ENCODE data around the gene ULK2.
"Not testable (repeated sequence)": the region's sequence is repeated elsewhere in the genome, so short reads cannot be mapped to it uniquely, and the experiment has no call there.

ULK2 gene

DNA sequence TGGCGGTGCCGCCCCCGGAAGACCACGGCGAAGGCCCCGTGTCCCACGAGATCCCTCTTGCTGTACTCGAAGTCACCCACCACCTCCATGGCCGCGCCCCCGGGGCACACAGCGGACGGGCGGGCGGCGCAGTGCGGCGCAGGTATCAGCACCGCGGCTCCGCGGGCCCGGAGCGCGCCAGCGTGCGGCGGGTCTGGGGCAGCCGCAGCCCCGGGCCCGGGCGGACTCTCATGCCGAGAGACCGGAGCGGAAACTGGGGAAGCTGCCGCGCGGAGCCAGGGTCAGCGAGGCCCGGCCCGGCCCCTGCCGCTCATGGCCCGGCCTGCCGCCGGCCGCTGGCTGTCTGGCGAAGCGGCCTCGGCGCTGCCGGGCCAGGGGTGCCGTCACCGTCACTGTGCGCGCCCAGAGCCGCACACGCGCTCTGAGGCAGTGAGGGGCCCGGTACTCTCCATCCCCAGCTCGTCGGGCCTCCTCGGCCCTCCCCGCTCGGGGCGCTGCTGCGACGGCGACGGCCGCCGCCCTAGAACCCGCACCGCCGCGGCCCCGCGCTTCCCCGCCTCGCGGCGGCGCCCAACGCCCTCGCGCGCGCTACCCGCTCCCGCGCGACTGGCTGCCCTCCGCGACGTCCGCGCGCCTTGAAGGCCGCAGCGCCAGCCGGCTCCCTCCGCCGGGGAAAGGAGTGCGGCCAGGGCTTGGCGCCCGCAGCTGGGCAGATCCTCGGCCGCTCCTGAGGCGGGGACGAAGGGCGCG, at the start of gene ULK2:
TSS of gene ULK2 (minus strand) at position 608 of the 750 bp plus-strand sequence. CDS start at position 89, 519 bp downstream.
- no peak for DNase-seq

- DNase-seq = no peak
Measured at GRCh38 chr17:19915245-19915978, 47.7 kb upstream of the ULK2 start.

- DNase-seq = no peak
Measured at GRCh38 chr17:19911033-19911432, 43.3 kb upstream of the ULK2 start.

DNA sequence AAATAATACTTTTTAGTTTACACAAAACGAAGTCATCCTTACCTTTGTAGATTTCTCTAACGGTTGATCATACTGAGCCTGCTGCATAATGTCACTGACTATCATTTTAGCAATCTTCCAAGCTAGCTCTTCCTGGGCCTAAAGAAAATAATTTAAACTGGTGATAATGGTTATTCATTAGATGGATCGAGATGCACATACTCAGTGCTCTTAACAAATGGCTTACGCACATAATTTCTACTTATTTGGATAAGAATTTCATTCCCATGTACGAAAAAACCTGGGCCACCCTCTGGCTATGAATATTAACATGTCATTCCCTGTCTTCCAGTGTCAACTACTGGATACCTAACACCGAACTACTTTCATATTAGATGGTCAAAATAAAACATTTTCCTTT, 41.4 kb upstream of the ULK2 start:
- no peak for DNase-seq

- DNase-seq = no peak
Measured at GRCh38 chr17:19905502-19905901, 37.8 kb upstream of the ULK2 start.

GRCh38 chr17:19904924-19905323, 37.2 kb upstream of the ULK2 start:
- DNase-seq = no peak

DNA sequence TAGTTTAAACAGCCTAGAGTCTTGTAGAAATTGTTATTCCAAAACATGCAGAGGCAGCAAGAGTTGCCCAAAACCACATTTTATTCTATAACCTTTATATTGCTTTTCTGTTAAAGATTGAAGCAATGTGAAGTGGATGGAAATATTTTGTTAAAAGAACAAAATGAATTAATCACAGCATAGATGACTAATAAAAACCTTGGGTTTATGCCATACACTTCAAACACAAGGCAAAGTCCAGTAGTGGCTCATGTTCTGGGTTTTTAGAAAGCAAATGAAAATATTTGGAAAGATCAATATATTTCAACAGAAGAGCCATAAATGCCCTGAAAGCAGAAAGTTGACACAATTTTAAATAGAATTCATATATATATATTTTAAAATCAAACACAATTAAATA, 36.7 kb upstream of the ULK2 start:
- DNase-seq = no peak

GRCh38 chr17:19900809-19901208, 33.1 kb upstream of the ULK2 start:
- no peak for DNase-seq

DNA sequence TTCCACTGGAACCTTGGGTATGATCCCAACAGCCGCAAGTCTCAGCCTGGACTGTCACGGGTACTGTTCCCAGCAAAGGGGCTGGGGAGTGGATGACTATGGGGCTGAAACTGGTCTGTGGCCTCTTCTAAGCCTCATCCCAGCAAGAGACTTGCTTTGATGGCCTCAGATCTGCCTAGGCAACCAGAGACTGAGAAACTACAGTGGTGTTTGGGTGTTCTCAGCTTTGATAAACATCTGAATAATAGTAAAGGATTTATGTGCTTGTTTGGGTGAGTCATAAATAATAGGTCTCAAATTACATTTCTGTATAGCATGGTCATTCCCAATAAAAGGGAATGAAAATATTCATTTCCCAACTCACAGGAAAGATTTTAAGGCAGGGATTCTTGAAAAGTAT, 30.2 kb upstream of the ULK2 start:
- DNase-seq = no peak

- no peak for DNase-seq
Measured at GRCh38 chr17:19897090-19897837, 29.5 kb upstream of the ULK2 start.

DNA sequence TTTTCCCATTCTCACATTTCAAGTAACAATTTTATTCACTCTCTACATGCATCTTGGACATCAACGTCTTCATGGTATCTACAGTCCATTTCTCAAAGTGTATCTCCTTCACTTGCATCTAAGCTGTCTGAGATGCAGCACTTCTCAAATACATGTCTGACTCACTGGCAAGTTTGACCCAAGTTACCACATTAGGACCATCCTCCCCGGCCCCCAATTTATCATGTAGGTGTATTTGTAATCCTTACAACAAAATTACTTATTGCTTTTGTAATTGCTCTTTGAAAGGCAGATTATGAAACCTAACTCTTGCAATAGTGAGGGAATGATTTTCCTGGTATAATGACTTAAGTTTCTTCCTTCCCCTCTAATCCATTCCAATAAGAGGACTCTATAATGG, 28.9 kb upstream of the ULK2 start:
- no peak for DNase-seq

DNA sequence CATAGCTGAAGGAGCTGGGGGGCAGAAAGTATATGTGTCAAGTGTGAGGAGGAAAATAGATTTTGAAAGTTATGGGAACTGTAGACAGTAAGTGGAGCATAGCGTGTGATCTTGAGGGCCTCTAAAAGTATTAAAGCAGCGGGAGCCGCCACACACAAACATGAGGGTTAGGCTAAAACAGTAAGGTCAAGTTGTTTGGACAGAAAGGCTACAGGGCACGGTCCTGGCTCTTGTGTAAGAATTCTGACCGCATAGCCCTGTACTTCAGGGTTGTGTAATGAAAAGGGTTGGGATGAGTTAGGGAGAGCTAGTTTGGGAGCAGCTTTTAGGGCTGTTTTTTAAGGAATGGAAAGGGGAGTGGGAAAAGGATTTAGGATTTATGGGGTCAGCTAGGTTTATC, 22.8 kb upstream of the ULK2 start:
- not testable (repeated sequence) for DNase-seq

DNA sequence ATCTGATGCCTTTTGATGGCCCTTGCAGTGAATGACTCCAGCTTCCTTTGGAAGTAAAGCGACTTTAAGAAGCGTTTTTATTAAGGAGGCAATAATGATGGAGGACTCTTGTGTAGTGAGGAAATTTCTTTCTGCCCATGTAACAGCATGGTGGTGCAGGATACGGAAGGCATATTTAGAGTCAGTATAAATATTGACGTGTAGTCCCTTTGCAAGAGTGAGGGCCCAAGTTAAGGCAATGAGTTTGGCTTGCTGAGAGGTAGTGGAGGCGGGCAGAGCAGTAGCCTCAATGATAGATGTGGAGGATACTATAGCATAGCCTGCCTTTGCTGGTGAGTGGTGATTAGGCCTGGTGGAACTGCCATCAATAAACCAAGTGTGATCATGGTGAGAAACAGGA, 22.3 kb upstream of the ULK2 start:
- not testable (repeated sequence) for DNase-seq

DNA sequence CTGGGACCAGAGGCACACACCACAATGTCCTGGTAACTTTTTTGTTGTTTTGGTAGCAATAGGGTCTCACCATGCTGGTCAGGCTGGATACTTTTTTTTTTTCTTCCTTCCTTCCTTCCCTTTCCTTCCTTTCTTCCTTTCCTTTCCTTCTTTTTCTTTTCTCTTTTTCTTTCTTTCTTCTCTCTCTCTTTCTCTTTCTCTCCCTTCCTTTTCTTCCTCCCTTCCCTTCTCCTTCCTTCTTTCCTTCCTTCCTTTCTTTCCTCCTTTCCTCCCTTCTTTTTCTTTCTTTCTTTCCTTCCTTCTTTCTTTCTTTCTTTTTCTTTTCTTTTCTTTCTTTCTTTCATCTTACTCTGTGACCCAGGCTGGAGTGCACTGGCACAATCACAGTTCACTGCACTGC, 18.4 kb upstream of the ULK2 start:
- no peak for DNase-seq

GRCh38 chr17:19883537-19884215, 15.9 kb upstream of the ULK2 start:
- DNase-seq = no peak

DNA sequence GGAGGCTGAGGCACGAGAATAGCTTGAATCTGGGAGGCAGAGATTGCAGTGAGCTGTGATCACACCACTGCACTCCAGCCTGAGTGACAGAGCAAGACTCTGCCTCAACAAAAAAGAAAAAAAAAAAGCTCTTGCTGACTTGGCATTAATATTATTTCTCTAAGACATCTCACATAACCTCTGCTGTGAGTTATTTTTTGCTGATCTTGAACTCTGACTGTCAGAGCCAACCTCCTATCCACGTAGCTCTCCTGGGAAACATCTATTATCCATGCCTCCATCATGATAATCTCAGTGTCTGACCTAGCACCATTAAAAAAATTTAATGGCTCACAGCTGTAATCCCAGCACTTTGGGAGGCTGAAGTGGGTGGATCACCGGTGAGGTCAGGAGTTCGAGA, 12.7 kb upstream of the ULK2 start:
- DNase-seq = no peak

DNA sequence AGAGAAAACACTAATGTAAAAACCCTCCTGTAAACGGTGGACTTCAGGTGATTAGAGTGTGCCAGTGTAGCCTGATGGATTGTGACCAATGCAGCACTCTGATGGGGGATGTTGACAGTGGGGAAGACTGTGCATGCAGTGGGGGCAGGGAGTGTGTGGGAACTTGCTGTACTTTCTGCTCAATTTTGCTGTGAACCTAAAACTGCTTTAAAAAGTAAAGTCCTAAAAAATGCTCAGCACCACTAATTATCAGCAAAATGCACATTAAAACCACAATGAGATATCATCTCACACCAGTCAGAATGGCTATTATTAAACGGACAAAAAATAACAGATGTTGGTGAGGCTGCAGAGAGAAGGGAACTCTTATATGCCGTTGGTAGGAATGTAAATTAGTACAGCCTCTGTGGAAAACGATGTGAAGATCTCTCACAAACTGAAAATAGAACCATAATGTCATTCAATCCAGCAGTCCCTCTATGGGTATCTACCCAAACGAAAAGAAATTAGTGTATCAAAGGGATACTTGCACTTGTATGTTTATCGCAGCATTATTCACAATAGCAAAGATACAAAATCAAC, 9.7 kb upstream of the ULK2 start:
- no peak for DNase-seq

DNA sequence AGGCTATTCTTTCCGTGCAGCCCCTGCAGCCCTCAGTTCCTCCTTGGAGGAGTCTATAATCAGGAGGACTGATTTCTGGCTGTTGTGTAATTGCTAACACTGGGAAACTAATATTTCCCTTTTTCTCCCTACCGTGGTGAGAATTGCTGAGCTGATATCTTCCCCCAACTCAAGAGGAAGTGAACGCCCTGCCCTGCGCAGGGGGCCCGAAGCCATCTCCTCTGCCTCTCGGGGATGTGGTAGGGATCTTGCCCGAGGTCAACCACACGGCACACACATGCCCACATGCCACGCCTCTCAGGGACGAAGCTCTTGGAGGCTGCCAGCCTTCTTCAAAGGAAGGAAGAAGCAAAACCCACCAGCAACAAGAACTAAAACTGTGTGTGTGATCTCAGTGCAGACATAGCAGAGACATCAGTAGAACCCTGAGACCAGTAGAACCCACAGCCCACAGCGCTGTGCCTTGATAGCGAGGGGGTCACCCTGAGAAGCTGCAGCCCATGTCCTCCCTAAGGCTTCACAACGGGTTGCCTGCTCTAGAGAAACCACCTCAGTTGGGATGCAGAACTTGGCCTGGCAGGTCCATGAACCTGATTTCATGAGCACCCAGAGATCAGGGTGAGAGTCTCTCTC, 8.9 kb upstream of the ULK2 start:
- no peak for DNase-seq

GRCh38 chr17:19874256-19874655, 6.5 kb upstream of the ULK2 start:
- DNase-seq = no peak

- no peak for DNase-seq
Measured at GRCh38 chr17:19873346-19873745, 5.6 kb upstream of the ULK2 start.

DNA sequence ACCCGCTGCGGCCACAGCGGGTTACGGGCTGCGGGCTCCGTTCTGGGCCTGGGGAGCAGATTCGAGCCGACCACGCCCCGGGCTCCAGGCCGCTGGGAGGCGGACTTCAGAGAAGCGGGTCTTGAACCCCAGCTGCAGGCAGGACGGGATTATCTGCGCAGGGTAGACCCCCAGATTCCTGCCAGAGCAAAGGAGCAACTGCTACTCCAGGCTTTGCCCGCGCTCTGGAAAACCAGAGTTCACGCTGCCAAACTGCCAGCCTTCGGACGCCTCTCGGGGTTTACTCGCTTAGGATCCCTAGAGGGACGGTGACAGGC, 301 bp upstream of the ULK2 start:
- no peak for DNase-seq

DNA sequence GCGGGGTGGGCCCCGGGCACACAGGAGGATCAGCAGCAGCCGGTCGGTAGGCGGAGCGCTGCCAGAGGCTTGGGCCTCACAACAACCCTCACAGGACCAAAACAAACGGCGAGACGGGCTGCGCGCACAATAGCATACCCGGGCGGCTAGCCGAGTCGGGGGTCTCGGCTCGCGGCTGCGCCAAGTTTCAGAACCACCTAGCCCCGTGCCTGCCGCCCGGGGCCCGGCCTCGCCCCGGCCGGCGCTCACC, 732 bp downstream of the ULK2 start:
- DNase-seq = peak; percentile 37

DNA sequence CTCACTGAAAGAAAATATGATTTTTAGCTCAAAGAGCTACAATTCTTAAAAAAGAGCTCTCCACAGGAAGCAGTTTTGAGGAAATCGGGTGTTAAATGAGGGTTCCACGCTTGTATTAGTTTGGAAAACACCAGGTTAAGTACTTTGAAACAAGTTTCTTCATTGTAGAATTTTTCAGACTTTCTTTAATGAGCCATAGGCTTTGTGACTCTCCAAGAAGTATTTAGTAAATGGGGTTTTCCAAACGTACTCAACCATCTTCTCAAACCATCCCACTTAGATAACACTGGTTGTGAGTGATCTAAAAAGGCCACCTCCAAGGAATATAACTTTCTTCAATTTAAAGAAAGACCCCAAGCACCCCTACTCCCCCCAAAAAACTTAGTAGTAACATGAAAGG, 2.7 kb downstream of the ULK2 start:
- DNase-seq = no peak

Measured in NCI-H1694 (cell line).